ENCODE measurements around the gene GPX1.

Gene GPX1

DNA sequence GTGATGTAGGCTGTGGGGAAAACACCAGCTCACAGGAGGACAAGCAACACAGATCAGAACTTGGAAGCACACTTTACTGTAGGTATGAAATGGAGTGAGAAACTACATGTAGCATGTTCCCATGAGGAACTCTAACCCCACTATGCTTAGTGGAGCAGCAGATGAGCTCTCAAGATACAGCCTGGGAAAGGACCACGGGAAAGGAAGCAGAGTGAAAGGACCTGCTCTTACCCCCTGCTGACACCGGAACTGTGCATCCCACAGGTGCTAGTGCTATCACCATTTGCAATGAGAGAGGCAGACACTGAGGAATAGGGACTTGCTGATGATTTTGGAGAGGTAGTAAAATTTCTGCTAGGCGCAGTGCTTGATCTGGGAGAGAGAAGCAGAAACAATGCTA is 46.9 kb downstream of the GPX1 start:
- no peak for DNase-seq
- ATAC-seq = no peak

DNA sequence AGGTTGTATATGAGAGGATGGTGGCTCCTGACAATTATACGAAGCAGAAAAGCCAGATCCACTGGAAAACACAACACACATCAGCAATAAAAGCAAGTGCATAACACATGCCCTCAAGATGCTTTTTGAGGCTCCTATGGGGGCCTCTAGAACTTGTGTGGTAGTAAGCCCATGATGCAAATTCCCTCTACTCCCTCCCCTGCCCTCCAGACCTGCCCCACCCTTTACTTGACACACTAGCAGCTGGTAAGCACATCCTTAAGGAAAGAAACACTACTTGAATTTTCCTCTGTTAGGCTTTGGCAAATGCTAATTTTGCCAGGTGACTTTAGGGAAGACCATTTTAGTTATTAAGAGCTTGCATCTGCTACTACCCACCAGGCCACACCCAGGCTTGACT is 47.5 kb downstream of the GPX1 start:
- DNase-seq (no peak), ATAC-seq (no peak)
